G401 (cell line): ENCODE results near the gene FARS2. TPM values are rescaled to one million over a fixed set of nuclear protein-coding genes. Genes with fewer than 3 reads are reported as not detected.
A peak's percentile ranks its signal among the peaks of the same experiment; 100 is the strongest.

Experiments used
- DNase-seq: peaks from one replicate; pipeline ENCODE4 v3.0.0-alpha.2; 2015; ENCODE audit warnings: low spot score
- in situ Hi-C: cut with HindIII; loops from 2 replicates; pipeline ENCODE4 v1.10.0; 2016; ENCODE audit warnings: low sequenced_read_pairs, mixed read lengths
- total RNA-seq: library from RNA; depleted of rRNA; stranded (reverse); fragments of >200 nt; shearing (Covaris generic); gene quantifications from 2 replicates; pipeline ENCODE4 v1.2.3, GENCODE V29; 2014

FARS2 gene
- total RNA-seq, 1 experiment from 2014 or later = 17.7 TPM

DNA sequence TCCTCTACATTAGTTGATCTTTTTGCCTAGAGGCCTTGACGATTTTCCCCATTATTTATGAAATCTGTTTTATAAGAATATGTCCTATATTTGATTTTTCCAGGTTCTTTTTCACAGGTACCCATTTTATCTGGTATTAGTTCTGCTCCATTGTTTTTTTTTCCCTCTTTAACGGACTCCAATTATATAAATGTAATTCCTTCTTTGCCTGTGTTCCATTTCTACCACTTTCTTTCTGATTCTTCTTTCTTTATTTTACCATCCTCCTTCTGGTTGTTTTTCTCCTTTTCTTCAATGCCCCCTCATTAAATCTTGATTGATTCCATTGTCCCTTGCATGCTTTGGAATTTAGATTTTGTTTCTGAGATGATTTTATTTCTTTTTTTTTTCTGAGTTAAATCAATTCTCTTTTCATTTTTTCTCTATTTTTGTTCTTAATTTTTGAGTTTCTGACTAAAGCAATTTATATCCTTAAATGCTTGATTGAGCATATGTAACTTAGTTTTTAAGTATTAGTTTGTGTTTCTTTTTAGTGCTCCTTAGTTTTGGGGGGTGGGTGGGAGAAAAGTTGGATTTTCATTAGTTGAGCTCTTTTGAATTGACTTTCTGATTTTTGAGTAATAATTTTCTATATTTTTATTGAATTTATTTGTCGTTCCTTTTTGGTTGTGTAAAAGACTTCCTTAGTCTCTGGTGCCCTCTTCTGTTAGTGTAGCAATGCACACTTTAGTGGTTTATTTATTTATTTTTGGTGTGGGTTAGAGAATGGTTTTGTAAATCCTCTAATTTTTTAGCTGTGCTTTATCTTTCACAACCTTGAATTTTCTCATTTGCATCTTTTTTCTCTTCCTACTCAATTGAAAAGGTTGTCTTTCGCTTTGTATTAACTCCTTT is 140.8 kb downstream of the FARS2 start:
- in situ Hi-C loops = no loop called here
- DNase-seq = no peak

DNA sequence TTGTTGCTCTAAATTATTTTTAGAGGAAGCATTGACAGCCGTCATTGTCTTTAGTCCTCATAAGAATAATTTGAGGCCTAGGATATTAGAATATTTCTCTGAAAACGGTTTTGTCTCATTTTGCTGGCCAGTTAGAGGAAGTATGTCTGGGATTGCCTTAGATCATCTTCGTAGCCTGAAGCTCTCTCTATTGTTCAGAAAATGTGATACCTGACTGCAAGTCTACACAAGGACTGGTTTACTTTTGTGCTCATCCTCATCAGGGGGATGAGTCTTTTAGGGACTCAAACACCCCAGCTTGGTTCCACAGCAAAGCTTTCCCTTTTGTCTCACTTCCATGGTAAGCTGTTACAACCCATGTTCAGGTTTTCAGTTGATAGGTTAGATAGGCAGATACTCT is 141.8 kb downstream of the FARS2 start:
- in situ Hi-C loops = no loop called here
- no peak for DNase-seq

DNA sequence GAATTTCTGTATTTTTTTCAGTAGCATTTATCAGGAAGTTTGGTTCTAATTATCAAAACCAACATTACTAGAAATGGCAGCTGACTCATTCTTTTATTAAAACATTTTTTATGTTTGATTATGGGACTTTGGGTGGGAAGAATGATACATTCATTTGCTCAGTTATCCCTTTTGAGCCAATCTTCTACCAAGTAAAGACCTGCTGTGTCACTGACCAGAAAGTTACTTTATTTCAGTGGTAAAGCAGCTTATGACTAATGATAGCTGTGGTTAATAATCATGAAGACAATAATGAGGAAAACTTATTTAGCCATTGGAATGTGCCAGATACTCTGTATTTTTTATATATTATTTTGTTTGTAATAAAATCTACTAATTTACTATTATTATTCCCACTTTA is 142.3 kb downstream of the FARS2 start:
- no peak for DNase-seq
- in situ Hi-C loops = no loop called here

DNA sequence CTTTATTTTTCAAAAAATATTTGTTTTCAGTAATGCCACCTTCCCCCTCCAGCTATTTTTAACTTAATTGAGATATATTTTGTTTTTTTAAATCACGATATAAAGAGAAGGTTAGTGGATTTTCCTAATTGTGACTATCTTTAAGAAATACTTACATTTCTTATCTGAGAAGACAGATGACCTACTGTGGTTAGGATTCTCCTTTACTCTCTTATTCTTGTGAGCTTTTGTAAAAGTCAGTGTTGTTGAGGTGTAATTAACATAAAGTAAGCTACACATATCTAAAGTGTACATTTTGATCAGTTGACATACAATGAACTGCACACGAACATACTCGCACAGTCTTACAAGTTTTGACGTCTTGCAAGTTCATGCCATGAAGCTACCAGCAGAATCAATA is 144.7 kb downstream of the FARS2 start:
- in situ Hi-C loops = no loop called here

DNA sequence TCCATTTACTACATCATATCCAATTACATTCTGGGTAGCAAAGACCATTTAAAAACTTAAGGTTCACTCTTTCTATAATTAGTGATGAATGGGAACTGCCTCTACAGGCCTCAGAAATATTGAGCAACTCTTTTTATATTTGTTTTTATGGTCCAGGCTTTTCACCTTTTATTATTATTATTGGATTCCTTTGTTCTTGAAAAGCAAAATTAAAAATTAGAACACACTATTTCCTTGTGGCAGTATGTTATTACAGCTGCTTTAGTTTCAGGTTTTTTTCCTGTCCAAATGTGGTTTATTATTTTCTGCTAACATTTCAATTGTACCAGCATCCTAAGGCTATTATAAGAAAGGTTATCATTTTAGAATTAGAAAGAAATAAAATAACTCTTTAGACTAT is 150.1 kb downstream of the FARS2 start:
- in situ Hi-C loops = no loop called here
- DNase-seq = no peak

More for the DNA sequence above, 144.7 kb downstream of the FARS2 start:
- no peak for DNase-seq

DNA sequence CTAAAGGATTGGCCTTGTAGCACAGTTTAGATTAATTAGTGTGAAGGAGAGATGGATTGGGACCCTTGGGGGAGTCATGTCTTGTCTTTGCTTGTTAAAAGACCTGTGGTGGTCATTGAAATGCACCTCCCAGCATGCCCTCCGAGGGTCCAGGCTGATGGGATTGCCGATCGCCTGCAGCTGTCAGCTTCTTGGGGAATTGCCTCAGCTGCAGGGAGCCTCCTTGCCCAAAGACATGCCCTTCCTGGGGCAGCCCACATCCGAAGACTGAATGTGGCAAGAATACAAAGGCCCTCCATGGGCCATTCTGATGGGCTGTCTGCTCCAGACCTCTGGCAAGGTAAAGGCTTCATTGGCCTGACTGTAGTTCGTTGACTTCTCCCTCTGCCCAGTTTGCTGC is 150.7 kb downstream of the FARS2 start:
- DNase-seq = no peak
- in situ Hi-C loops = no loop called here

DNA sequence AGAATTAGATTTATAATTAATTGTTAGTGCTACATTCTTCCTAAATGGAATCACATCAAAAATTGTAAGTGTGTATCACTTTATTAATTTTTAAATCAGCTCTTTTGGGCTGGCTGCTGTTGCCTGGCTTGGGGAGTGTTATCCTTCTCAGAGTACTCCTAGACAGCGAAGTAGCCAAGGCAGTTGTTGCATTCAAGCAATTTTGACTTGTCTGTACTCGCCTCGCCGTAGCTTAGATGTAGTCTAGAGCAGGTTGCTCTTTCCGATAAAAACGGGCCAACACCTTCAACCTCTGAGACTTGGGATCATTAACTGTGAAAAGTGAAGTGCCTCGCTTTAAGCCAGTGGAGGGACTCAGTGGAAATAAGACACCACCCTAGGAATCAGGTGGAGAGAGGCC is 151.3 kb downstream of the FARS2 start:
- DNase-seq = no peak
- in situ Hi-C loops = no loop called here

DNA sequence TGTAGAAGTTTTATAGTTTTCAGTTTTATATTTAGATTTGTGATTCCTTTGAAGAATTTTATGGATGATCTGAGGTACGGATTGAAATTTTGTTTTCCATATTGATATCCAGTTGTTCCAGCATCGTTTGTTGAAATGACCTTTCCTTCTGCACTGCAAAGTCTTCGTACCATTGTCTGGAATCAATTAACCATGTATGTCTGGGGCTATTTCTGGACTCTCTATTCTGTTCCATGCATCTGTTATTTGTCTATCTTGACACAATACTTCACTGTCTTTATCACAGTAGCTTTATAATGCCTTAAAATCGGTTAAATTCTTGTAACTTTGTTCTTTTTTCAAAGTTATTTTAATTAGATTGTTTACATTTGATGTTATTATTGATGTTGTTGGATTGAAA is 154.9 kb downstream of the FARS2 start:
- in situ Hi-C loops = no loop called here
- no peak for DNase-seq

DNA sequence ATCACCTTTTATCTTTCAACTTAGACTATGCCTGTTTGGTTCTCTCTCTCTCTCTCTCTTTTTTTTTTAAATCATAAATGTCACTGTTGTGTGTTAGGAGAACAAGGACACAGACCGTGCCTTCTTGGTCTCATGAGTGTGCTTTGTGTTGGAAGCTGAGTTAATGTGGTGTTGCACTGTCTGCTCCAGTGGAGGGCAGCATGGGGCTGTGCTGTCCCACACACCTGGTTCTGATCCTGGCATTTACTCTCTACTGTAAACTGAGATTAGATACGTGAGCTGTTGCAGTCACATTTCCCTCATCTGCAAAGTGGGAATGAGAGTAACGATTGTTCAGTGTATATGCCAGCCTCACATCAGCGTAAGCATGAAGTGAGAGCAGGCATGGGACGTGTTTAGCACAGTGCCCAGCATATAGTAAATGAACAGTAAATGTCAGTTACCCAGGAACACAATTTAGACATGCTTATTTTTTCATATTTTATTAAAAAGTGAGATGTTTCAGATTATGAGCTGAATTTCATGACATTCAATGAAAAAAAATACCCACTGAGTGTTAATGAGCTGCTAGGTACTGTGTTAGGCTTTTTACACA is 161.1 kb downstream of the FARS2 start:
- DNase-seq = peak; percentile 28
- in situ Hi-C loops = no loop called here

DNA sequence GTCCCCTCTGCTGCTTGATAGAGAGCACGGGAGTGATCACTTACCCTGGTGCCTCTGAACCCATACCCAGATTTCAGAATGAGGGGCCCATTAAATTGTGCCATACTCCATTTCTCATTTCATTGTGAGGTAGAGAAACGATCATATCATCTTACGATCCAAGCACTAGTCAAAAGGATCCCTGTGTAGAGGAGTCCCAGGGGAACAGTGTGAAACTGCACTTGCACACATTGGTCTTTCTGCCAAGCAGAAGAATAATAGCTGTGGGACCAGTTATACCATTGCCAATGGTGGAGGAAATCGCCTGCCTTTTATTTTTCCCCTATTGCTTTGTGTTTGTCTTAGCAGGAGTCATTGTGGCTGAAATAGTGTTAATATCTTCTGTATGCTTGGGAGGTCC is 161.9 kb downstream of the FARS2 start:
- no peak for DNase-seq
- in situ Hi-C loops = no loop called here

DNA sequence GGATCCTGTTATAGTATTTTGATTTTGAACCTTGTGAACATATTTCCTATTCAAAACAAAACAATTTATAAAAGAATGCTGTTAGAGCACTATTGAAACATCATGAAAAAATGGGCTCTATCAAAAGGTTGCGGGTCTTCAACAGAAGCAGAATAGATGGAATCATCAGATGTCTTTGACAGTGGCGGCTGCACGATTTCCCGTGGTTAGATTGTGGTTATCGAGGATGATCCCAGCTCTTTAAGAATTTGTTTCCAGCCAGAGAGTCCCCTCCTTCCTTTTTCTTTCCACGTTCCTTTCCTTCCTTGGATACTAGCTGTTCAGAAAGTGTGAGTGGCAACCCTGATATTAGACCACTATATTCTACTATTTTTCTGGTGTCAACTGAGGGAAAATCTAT is 163.4 kb downstream of the FARS2 start:
- in situ Hi-C loops = no loop called here
- DNase-seq = no peak

DNA sequence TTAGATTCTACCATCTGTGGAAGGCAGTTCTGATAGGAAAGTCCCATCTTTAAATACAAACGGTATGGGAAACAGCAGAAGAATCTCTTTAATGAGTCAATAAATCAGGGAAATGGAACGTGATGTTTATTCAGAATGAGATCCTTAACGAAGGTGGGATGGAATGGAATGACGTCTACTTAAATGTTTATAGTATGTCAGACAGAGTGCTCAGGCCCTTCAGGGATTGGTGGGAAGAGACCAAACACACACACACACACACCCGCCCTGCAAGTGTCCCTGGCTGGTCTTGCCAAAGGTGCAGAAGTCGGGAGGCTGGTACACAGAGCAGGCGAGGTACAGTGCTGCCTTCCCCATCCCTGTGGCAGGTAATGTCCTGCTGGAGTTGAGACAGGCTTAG is 164.0 kb downstream of the FARS2 start:
- no peak for DNase-seq
- in situ Hi-C loops = no loop called here

DNA sequence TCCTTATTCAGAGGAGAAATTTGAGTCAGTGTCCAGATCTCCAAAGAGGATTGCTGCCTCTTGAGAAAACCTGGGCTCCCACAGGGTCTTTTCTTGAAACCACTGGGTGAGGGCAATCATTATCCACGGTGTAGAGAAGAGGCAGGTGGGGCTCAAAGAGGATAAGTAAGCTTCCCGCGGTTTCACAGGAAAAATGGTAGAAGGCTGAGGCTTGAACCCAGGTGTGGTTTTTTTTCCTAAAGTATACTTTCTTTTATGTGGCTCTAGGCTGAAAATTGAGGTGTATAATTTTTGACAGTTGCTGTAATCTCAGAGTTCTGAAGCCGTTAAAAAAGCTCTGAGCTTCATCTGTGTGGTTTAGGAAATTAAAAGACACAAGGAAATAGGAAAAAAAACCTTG is 164.5 kb downstream of the FARS2 start:
- no peak for DNase-seq
- in situ Hi-C loops = no loop called here

DNA sequence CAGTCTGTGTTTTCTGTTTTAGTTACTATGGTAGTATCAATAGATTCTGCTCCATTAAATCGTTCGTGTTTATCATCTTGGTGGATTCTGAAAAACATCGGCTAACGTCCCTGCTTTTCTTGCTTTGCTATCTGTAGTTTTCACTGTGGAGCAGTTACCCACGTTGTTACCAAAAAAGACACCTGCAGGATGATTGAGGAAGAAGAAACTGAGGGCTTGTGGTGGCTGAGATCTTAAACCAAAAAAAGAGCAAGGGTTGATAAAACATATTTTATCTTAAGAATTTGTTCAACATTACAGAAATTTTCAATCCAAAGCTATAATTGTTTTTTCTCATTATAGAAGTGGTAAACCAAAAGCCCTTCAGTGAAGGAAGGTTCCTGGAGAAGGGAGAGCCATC is 166.3 kb downstream of the FARS2 start:
- in situ Hi-C loops = no loop called here
- DNase-seq = no peak

DNA sequence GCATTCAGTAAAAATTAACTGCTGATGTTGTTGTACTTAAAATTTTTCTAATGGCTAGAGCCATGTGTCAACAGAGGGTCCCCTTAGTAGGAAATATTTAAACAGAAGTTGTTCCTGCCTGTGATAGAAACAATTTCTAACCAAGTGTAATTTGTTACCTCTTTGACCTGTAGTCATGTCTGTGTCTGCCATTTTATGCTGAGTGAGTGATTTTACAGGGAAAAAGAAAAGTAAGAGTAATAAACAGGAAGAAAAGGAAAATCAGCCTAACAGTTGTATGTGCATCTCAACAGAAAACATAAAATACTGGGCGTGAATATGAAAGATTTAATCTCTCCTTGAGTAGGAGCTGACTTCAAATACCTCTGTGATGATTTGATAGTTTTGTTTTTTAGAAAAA is 172.0 kb downstream of the FARS2 start:
- in situ Hi-C loops = no loop called here
- DNase-seq = no peak

DNA sequence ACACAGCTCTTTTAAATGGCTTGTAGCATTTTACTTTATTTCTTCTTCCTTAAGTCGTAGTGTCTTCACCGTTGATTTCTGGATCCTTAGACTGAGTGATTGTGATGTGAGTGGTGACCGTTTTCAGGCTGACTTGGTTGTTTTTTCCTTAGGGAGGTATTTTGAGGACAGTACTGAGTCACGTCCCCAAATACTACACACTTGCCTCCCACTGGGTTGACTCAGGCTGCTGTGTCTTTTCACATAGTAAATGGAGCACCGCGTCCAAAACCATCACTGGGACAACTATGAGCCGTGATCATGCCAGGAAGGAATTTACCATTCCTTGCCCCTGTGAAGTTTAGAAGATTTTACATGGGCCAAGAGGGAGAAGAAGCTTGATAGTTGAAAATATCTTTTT is 174.1 kb downstream of the FARS2 start:
- in situ Hi-C loops = no loop called here
- DNase-seq = no peak

DNA sequence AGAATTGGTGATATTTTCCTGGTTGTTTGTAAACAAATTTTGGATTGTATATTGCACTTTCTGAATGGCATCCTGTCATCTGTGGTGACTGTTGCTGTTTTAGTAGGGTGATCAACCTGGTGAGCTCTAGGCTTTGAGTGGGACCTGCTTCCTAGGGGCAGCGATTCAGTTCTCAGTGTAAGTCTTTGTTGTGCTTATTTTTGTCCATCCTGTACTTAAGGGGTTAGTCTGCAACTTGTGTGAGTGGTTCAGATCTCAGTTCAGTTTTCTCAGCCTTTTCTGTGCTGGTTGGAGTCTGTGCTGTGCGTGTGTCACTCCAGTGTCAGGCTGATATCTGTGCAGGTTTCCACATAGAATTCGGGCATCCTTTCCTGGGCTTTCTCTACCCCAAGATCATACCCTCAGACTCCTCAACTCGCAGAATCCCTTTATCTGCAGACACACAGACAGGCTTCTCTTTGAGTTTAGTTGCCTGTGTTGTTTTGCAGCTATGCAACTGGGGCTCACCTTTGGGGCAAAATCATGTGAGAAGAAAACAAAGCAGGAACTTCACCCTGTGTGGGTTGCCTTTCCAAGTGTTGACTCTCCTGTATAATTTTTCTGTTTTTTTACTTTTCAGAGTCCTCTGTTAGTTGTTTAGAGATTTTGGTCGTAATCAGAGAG is 177.7 kb downstream of the FARS2 start:
- in situ Hi-C loops = no loop called here
- DNase-seq = no peak

DNA sequence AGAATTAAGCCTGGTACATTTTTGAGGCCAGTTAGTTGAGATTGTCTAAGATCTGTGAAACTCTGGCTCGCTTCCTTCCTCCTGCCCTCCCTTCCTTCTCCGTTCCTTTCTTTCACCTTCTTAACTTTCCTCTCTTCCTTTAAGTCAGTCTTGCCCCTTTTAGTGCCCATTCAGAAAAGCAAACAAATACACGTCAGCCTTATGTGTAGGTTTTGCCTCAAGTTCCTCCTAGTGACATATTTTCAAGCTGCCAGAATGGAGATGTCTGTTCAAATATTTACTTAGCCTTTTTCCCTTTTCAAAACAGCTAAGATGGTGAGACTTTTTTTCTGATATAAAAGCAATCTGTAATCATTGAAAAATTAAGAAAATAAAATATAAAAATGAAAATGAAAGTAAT is 178.4 kb downstream of the FARS2 start:
- in situ Hi-C loops = no loop called here
- DNase-seq = no peak

DNA sequence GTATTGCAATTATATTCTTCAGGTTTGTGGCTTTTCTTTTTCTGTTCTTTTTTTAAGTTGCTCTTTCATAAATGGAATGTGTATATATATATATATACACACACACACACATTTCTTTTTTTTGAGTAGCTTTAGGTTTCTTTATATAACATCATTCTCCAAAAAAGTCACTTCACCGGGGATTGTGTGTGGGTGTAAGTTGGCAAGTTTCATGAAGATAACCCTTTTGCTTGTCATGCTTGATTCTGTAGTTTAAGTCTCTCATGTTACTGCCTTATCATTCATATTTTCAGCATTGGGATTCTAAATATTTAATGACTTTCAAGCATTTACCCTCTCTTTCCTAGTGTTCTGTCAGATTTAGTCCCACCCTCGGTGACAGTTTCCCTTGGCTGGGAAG is 181.0 kb downstream of the FARS2 start:
- DNase-seq = no peak
- in situ Hi-C loops = no loop called here

DNA sequence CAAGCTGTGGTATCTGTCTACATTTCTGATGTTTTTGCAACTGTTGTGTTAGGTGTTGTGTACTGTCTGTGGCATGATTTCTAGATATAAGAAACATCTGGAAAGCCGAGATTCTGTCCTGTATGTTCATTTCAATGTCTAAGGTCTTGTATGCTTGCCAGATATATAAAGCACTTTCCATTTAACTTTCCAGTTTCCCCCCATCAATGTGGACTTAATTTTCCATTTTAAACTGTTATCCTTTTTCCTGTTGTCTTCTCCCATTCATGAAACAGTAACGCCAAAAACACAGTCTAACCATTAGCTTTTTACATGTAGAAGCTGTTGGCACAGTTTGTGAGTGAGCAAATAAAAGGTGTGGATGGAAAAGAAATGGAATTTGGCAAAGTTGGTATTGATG is 181.6 kb downstream of the FARS2 start:
- no peak for DNase-seq
- in situ Hi-C loops = no loop called here
